HT1080 (cell line): ENCODE results near the gene SH3D21. TPM values are rescaled to one million over a fixed set of nuclear protein-coding genes. Genes with fewer than 3 reads are reported as not detected.

Experiments
- DNase-seq: peaks from one replicate; pipeline ENCODE4 v3.0.0-alpha.2; 2015; ENCODE audit warnings: low read depth
- total RNA-seq: library from RNA; depleted of rRNA; stranded (reverse); fragments of >200 nt; shearing (Covaris generic); gene quantifications from 2 replicates; pipeline ENCODE4 v1.2.3, GENCODE V29; 2014; rRNA removed

Gene SH3D21
- total RNA-seq, 1 experiment from 2014 or later: 0.88 TPM

- no peak for DNase-seq
These were observed 49.6 kb downstream of the SH3D21 start for GRCh38 chr1:36355811-36356210.

- no peak for DNase-seq
These were observed 52.4 kb downstream of the SH3D21 start for GRCh38 chr1:36358514-36359084.

- no peak for DNase-seq
These were observed 53.2 kb downstream of the SH3D21 start for GRCh38 chr1:36359383-36359782.

GRCh38 chr1:36359911-36360550 lies 53.9 kb downstream of the SH3D21 start:
- peak; percentile 29 for DNase-seq

- DNase-seq: no peak
These were observed 59.2 kb downstream of the SH3D21 start for GRCh38 chr1:36365381-36365780.

GRCh38 chr1:36366091-36366661 lies 60.0 kb downstream of the SH3D21 start:
- DNase-seq: no peak

- DNase-seq: no peak
These were observed 60.9 kb downstream of the SH3D21 start for GRCh38 chr1:36367066-36367465.

GRCh38 chr1:36367798-36368197 lies 61.6 kb downstream of the SH3D21 start:
- no peak for DNase-seq

GRCh38 chr1:36369061-36369861 lies 63.1 kb downstream of the SH3D21 start:
- DNase-seq: peak; percentile 70

Other genes with a start within 250 kb of the SH3D21 start
- gene TEKT2, start 222.3 kb upstream of the SH3D21 start, total RNA-seq: not detected in 2 replicates
- gene ADPRS, start 217.5 kb upstream of the SH3D21 start, total RNA-seq: 104 and 112 TPM in 2 replicates
- gene COL8A2, start 181.1 kb upstream of the SH3D21 start, total RNA-seq: 1.2 and 1.5 TPM in 2 replicates
- gene TRAPPC3, start 156.9 kb upstream of the SH3D21 start, total RNA-seq: 97.2 and 112 TPM in 2 replicates
- 200 and 234 TPM in 2 replicates for gene MAP7D1, start 150.2 kb upstream of the SH3D21 start, total RNA-seq
- 92.0 and 93.0 TPM in 2 replicates for gene THRAP3, start 81.9 kb upstream of the SH3D21 start, total RNA-seq
- 23.1 and 33.5 TPM in 2 replicates for gene EVA1B, start 17.3 kb downstream of the SH3D21 start, total RNA-seq
- 19.9 and 22.3 TPM in 2 replicates for gene STK40, start 79.6 kb downstream of the SH3D21 start, total RNA-seq
- 13.4 and 13.6 TPM in 2 replicates for gene LSM10, start 91.5 kb downstream of the SH3D21 start, total RNA-seq
- gene OSCP1, start 144.1 kb downstream of the SH3D21 start, total RNA-seq: 1.4 and 1.8 TPM in 2 replicates
- gene MRPS15, start 158.0 kb downstream of the SH3D21 start, total RNA-seq: 108 and 130 TPM in 2 replicates
- gene CSF3R, start 176.5 kb downstream of the SH3D21 start, total RNA-seq: not detected in 2 replicates